Bronchial epithelial cell (primary cell): ENCODE data around the gene PPWD1. TPM values are rescaled to one million over a fixed set of nuclear protein-coding genes. Genes with fewer than 3 reads are reported as not detected.

Experiments used
- DNase-seq: peaks from one replicate; pipeline ENCODE4 v3.0.0-alpha.2; 2010; ENCODE audit warnings: low read depth
- FAIRE-seq: peaks from 2 replicates; lab custom pipeline; 2011; peaks lifted over from hg19 to GRCh38; lab: Jason Lieb, UNC
- H3K27me3 ChIP-seq: 2 replicates; pipeline ENCODE4 v1.5.1; 2011; ENCODE audit warnings: low read length; ENCODE audit not compliant: control insufficient read depth, insufficient read depth
- H3K36me3 ChIP-seq: 2 replicates; pipeline ENCODE4 v1.5.1; 2011; ENCODE audit warnings: low read length; ENCODE audit not compliant: control insufficient read depth, insufficient read depth
- H3K4me3 ChIP-seq: 2 replicates; pipeline ENCODE4 v1.5.1; 2011; ENCODE audit warnings: mild to moderate bottlenecking, low read depth, low read length, control low read depth
- total RNA-seq: library from RNA; depleted of rRNA; stranded (reverse); fragments of >200 nt; gene quantifications from 2 replicates; pipeline ENCODE4 v1.2.1, GENCODE V29; 2014
- TF ChIP-seq, protein P1 (sequence below): IDR thresholded peaks from 2 replicates; pipeline ENCODE4 v1.5.1; 2011; ENCODE audit warnings: mild to moderate bottlenecking, moderate library complexity, low read length, control low read depth, inconsistent platforms; ENCODE audit not compliant: insufficient read depth, severe bottlenecking

Gene PPWD1
- total RNA-seq, 1 donor from 2014 or later: 24.7 TPM

DNA sequence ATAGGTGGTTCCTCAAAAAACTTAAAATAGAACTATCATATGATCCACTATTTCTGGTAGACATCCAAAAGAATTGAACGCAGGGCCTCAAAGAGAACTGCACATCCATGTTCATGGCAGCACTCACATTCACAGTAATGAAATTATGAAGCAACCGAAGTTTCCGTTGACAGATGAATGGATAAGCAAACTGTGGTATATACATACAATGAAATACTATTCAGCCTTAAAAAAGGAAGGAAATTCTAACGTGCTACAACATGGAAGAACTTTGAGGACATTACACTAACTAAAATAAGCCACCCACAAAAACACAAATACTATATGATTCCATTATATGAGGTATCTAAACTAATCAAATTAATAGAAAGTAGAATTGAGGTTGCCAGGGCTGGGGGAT is 18.6 kb upstream of the PPWD1 start:
- Histone ChIP-seq H3K27me3 (no peaks in the 10 kb centered on the region), H3K36me3 (no peaks in the 10 kb centered on the region), H3K4me3 (no peak overlapping the region)
- TF ChIP-seq, protein P1, sequence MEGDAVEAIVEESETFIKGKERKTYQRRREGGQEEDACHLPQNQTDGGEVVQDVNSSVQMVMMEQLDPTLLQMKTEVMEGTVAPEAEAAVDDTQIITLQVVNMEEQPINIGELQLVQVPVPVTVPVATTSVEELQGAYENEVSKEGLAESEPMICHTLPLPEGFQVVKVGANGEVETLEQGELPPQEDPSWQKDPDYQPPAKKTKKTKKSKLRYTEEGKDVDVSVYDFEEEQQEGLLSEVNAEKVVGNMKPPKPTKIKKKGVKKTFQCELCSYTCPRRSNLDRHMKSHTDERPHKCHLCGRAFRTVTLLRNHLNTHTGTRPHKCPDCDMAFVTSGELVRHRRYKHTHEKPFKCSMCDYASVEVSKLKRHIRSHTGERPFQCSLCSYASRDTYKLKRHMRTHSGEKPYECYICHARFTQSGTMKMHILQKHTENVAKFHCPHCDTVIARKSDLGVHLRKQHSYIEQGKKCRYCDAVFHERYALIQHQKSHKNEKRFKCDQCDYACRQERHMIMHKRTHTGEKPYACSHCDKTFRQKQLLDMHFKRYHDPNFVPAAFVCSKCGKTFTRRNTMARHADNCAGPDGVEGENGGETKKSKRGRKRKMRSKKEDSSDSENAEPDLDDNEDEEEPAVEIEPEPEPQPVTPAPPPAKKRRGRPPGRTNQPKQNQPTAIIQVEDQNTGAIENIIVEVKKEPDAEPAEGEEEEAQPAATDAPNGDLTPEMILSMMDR: no peak
- FAIRE-seq: no peak
- DNase-seq: no peak

DNA sequence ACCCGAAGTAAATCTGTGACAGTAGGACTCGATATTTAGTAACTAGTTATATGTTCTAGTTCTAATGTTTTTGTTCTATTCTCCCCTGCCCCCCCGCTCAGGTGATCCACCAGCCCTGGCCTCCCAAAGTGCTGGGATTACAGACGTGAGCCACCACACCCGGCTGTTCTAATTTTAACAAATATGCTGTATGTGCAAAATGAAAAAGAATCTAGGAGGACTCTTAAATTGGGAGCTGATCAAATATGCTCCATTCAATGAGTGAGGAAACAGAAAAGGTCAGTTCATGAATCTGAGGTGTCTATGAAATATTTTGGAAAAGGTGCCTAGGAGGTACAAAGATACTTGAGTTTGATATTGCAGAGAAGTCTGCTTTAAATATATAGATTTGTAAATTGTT is 17.0 kb upstream of the PPWD1 start:
- DNase-seq: no peak
- TF ChIP-seq, protein P1: no peak
- no peak for FAIRE-seq
- H3K36me3 ChIP-seq: no peaks in the 10 kb centered on the region
- H3K4me3 ChIP-seq: no peak overlapping the region
- H3K27me3 ChIP-seq: no peaks in the 10 kb centered on the region

DNA sequence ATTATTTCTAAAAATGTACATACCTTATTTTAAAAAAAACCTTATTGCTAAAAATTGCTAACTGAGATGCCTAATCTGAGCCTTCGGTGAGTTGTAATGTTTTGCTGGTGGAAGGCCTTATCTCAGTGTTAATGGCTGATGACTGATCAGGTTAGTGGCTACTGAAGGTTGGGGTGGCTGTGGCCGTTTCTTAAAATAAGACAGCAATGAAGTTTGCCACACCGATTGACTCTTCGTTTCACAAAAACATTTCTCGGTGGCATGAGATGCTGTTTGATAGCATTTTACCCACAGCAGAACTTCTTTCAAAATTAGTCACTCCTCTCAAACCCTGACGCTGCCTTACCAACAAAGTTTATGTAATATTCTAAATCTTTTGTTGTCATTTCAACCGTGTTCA is 14.8 kb upstream of the PPWD1 start:
- Histone ChIP-seq H3K4me3 (no peak overlapping the region), H3K36me3 (no peaks in the 10 kb centered on the region), H3K27me3 (no peaks in the 10 kb centered on the region)
- TF ChIP-seq, protein P1: no peak
- FAIRE-seq (no peak), DNase-seq (no peak)

DNA sequence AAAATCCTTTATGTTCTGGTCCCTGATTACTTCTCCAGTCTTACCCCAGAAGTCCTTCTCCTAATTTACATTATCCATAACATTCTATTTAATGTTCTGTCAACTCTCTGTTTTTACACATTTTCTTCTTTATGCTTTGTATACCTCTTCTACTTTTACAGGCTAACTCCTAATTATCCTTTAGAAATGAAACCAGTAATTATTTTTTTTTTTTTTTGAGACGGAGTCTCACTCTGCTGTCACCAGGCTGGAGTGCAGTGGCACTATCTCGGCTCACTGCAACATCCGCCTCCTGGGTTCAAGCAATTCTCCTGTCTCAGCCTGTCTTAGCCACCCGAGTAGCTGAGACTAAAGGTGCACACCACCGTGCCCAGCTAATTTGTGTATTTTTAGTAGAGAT is 9.2 kb upstream of the PPWD1 start:
- Histone ChIP-seq H3K4me3 (no peak overlapping the region), H3K27me3 (no peaks in the 10 kb centered on the region), H3K36me3 (no peaks in the 10 kb centered on the region)
- no peak for FAIRE-seq
- TF ChIP-seq, protein P1: no peak
- DNase-seq: no peak

DNA sequence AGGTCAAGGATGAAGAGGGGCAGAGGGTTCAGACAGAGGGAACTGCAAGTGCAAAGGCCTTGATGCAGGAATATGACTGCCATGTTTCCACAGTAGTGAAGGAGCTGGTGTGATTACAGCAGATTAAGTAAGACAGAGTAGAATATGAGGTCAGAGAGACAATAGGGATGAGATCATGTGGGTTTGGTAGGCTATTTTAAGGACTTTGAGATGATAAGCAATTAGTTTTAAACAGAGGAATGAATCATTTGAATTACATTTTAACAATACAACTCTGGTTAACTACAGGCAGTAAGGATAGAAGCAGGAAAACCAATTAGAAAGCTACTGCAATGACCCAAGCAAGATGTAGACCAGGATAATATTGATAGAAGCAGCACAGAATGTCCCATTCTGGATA is 7.8 kb upstream of the PPWD1 start:
- H3K4me3 ChIP-seq: no peak overlapping the region
- FAIRE-seq (no peak), DNase-seq (no peak)
- TF ChIP-seq, protein P1: no peak
- H3K36me3 ChIP-seq: no peaks in the 10 kb centered on the region
- no peaks in the 10 kb centered on the region for H3K27me3 ChIP-seq

DNA sequence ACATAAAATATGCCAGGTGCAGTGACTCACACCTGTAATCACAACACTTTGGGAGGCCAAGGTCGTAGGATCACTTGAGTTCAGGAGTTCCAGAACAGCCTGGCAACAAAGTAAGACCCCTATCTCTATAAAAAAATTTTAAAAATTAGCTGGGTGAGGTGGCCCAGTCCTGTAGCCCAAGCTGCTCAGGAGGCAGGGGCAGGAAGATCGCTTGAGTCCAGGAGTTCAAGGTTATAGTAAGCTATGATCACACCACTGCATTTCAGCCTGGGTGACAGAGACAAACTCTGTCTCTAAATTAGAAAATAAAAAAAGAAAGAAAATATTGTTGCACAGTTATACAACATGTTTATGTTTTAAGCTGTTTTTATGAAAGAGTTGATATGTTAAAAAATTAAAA is 6.9 kb upstream of the PPWD1 start:
- H3K36me3 ChIP-seq: no peaks in the 10 kb centered on the region
- H3K27me3 ChIP-seq: no peaks in the 10 kb centered on the region
- TF ChIP-seq, protein P1: no peak
- no peak for DNase-seq
- FAIRE-seq: no peak
- H3K4me3 ChIP-seq: no peak overlapping the region
